ENCODE data around the gene SLC12A4.
"Not testable (repeated sequence)": the region's sequence is repeated elsewhere in the genome, so short reads cannot be mapped to it uniquely, and the experiment has no call there.

The SLC12A4 gene

DNA sequence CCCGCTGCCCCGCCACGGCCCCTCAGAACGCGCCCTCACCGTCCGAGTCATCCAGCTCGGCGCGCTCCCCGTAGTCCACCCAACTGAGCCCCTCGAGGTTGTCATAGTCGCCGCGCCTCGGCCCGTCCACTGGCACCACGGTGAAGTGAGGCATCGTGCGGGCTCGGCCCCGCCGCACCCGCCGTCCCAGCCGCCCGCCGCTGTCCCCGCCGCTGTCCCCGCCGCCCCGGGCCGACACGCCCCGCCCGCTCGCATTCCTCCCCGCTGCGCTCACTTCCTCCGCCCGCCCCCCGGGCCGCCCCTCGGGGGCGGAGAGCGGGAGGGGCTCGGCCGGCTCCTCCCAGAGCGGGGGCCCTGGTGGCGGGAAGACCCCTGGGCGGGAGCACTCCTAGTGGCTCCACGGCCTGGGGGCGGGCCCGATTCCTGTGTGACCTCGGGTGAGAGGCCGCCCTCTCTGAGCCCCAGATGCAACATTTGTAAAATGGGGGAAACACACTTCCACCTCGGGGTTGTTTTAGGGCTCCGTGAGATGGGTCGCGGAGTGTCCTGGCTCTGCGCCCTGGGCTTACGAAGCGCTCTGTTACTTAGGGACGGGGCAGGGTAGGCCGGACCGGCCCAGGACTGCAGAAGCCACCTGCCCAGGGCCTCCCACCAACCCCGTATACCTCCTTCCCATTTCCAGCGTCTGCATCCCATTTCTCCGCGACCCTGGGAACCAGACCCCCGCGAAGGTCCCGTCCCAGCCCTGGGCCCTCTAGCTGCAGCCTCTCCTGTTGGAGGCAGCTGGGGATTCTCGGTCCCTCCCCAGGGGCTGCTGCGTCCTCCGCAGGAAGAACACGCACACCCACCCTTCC is at the start of gene SLC12A4:
TSS of gene SLC12A4 (minus strand) at position 238 of the 854 bp plus-strand sequence. CDS start at position 154, 84 bp downstream.
- no peak for DNase-seq

DNA sequence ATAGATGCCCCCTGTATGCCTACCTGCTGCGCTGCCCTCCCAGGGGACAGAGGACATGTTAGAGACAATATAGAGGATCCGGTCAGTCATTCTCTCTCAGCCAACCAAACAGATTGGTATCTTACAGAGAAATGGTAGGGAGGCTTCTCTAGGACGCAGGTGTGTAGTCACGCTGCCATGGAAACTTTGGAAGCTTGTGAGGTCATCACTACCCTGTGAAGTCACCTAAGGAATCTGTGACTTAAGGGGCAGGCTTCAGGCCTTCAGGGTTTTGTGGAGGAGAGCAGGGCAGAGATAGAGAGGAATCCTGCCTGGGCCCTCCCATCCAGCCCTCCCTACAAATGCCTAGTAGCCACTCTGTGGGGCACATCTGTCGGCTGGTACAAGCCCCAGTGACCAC is 47.2 kb upstream of the SLC12A4 start, which contains the start of gene DPEP2NB:
TSS of gene DPEP2NB (minus strand) at position 231 of the 400 bp plus-strand sequence. CDS start at position 90, 141 bp downstream.
- no peak for DNase-seq

DNA sequence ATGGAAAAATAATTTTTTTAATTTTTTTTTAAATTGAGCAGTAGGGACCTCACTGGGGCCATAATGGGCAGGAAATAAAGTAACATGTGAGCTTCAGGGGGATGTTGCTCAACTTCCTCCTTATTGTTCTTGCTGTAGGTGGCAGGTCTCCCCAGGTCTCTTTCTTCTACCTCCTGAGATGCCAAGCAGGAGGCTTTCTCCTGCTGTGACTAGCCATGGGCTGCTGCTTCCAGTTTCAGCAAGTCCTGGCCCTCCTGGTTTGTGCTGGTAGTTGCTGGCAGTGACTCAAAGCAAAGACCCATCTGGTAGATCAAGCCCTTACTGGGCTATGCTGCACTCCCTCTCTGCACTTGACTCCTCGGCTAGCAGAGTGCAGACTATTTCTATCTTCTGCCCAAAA is 45.0 kb upstream of the SLC12A4 start:
- DNase-seq: no peak

DNA sequence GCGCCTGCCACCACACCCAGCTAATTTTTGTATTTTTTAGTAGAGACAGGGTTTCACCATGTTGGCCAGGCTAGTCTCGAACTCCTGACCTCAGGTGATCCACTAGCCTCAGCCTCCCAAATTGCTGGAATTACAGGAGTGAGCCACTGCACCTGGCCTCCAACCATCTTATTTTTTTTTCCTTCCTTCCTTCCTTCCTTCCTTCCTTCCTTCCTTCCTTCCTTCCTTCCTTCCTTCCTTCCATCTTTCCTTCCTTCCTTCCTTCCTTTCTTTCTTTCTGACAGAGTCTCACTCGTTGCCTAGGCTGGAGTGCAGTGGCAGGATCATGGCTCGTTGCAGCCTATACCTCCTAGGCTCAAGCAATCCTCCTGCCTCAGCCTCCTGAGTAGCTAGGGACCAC is 41.4 kb upstream of the SLC12A4 start:
- DNase-seq: not testable (repeated sequence)

DNA sequence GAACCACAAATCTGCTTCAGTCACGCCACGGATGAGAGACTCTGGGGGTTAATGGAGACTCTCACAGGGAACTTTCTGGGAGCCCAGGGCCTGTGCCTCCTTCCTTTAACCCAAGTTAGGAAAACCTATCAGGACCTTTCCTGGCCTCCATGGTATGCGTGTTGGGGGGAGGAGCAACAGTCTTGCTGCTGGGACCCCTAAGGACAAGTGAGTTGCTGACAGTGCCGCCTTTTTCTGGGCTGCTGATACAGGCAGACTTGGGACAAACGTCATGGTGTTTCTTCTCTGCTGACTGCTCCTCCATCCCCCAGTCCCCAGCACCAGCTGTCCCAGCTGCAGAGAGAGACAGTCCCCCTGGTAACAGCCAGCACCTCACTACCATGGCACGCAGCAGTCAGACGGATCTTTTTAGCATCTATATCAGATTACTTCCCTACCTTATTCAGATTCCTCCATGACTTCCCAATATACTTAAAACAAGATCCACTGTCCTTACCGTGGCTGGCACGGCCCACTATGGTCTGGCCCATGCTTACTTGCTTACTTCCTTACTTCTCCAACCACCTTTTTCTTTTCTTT is 40.8 kb upstream of the SLC12A4 start:
- no peak for DNase-seq

DNA sequence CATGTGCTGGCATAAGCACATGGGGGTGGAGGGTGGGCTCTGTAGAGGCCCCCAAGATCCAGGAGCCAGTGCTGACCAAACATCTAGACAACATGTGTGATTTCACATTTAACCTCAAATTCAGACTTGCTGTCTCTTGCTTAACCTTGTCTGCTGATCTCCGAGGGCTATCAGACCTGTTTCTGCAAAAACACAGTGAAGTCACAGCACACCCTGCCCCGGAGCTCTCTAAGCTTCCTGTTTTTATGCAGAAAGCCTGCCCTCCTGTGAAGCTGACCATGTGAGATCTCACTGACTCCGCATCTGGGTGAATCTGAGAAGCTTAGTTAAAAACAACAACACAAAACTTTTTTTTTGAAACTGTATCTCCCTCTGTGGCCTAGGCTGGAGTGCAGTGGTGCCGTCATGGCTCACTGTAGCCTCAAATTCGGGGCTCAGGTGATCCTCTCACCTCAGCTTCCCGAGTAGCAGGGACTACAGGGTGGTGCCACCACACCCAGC is 37.4 kb upstream of the SLC12A4 start:
- DNase-seq: no peak

DNA sequence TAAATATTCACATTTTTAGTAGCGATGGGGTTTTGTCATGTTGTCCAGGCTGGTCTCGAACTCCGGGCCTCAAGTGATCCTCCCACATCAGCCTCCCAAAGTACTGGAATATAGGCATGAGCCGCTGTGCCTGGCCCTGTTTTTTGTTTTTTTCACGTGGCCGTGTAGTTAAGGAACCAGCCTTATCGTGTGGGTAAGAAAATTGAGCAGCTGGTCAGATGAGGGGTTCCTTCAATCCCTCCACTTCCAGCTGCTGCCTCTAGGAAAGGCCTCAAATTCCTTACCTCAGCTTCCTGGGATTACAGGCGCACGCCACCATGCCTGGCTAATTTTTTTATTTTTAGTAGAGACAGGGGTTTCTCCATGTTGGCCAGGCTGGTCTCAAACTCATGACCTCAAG is 36.8 kb upstream of the SLC12A4 start:
- no peak for DNase-seq

DNA sequence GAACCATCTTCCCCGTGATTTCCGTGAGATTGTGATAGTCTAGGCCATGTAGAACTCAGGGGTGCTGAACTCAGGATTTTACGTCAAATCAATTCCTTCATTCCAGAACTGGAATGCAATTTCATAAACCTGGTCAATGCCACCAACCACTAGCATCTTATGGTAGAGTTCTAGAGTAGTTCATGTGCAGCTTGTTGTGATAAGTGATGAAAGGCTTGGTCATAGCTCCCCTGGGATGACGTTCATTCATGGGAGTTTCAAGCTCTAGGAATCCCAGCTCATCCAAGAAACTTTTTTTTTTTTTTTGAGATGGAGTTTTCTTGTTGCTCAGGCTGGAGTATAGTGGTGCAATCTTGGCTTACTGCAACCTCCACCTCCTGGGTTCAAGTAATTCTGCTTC is 34.6 kb upstream of the SLC12A4 start:
- DNase-seq: no peak

DNA sequence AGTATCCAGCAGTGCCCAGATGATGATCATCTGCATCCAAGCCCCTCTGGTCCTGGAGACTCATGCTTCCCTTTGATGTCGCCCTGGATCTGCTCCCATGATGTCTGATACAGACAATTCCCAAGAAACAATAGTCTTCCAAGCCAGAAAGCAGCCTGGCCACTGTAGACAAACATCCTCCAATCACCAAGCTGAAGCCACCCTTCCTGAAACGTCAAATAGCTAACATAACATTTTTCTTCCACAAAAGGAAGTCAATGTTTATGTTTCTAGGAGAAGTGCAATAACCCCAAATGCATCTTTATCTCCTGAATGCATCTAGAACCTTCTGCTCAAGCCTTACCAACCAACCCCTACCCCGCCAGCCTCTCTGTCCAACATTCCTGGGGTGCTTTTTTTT is 32.0 kb upstream of the SLC12A4 start:
- DNase-seq: no peak

DNA sequence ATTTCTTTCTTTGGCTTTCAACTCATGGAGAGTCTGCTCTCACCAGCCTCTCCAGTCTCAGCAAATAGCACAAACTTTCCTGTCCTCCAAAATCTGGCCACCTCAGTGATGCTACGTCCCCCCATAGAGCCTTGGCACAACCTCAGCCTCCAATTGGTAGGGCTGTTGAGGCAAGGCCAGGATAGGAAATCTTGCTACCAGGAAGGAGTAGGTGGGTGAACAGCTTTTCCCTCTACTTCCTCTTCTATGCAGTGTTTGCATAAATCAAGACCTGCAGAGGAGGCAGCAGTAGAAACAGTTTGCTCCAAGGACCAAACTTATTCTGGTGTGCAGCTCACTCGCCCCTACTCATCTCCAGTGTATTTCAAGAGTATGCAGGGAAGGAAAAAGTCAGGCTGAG is 31.5 kb upstream of the SLC12A4 start:
- DNase-seq: no peak

DNA sequence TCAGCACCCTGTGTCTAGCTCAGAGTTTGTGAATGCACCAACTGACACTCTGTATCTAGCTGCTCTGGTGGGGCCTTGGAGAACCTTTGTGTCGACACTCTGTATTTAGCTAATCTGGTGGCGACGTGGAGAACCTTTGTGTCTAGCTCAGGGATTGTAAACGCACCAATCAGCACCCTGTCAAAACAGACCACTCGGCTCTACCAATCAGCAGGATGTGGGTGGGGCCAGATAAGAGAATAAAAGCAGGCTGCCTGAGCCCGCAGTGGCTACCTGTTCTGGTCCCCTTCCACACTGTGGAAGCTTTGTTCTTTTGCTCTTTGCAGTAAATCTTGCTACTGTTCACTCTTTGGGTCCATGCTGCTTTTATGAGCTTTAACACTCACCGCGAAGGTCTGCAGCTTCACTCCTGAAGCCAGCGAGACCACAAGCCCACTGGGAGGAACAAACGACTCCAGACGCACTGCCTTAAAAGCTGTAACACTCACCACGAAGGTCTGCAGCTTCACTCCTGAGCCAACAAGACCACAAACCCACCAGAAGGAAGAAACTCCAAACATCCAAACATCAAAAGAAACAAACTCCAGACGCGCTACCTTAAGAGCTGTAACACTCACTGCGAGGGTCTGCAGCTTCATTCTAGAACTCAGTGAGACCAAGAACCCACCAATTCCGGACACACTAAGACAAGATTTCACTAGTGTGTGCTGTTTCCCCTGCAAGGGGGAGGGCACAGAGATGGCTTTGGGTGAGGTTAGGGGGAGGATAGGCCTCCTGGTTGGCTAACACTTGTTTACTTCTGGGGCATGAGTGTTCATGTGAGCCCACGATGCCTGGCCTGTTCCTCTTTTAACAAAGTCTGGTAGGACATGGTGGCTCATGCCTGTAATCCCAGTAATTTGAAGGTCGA is 30.6 kb upstream of the SLC12A4 start, which contains the start of gene DPEP2:
TSS of gene DPEP2 (minus strand) at position 706 of the 910 bp plus-strand sequence. CDS start 6,272 bp downstream, outside the sequence.
- peak; percentile 53 for DNase-seq

DNA sequence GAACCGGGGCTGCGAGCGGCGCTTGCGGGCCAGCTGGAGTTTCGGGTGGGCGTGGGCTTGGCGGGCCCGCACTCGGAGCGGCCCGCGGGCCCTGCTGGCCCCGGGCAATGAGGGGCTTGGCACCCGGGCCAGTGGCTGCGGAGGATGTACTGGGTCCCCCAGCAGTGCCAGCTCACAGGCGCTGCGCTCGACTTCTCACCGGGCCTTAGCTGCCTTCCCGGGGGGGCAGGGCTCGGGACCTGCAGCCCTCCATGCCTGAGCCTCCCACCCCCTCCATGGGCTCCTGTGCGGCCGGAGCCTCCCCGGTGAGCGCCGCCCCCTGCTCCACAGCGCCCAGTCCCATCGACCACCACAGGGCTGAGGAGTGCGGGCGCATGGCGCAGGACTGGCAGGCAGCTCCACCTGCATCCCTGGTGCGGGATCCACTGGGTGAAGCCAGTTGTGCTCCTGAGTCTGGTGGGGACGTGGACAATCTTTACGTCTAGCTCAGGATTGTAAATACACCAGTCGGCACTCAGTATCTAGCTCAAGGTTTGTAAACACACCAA is 29.9 kb upstream of the SLC12A4 start:
- not testable (repeated sequence) for DNase-seq

DNA sequence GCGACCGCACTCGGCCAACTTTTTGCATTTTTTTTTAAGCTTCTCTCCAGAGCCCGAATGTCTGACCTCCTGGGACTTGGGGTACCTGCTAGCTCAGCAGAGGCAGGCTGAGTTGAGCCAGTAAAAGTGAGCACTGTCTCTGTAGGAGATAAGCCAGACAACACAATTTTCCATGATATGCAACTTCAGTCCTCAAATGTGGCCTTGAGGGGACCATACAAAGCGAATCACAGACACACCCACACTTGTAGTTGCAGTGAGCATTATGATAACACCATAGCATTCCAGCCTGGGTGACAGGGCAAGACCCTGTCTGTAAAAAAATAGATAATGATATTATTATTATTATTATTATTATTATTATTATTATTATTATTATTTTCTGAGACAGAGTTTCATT is 28.2 kb upstream of the SLC12A4 start:
- DNase-seq: no peak

DNA sequence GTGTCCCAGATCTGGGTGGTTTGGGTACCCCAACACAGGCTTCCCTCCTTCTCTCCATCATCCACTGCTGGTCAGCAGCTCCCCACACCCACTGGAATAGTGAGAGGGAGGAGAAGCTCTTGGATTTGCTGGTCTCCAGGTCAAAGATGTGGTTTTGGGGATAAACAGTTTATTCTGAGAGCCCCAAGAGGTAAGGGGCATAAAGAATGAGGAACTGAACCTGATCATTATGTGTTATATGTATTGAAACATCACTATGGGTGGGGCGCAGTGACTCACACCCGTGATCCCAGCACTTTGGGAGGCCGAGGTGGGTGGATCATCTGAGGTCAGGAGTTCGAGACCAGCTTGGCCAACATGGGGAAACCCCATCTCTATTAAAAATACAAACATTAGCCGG is 27.0 kb upstream of the SLC12A4 start:
- peak; percentile 43 for DNase-seq

DNA sequence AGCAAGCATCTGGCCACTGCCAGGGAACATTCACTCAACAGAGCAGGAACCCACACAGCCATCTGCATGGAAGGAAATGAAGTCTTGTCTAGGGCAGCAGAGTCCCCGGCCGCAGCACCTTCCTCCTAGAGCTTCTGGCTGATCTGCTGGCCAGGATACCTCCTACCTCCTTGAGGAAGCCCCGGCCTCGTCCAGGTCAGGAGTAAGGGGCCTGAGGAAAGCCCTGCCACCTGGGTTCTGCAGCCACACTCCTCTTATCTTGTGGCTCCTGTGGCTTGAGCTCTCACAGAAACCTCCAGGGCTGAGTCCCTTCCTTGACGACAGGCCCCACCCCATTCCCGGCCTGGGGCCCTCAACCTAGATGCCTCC is 25.6 kb upstream of the SLC12A4 start:
- not testable (repeated sequence) for DNase-seq

DNA sequence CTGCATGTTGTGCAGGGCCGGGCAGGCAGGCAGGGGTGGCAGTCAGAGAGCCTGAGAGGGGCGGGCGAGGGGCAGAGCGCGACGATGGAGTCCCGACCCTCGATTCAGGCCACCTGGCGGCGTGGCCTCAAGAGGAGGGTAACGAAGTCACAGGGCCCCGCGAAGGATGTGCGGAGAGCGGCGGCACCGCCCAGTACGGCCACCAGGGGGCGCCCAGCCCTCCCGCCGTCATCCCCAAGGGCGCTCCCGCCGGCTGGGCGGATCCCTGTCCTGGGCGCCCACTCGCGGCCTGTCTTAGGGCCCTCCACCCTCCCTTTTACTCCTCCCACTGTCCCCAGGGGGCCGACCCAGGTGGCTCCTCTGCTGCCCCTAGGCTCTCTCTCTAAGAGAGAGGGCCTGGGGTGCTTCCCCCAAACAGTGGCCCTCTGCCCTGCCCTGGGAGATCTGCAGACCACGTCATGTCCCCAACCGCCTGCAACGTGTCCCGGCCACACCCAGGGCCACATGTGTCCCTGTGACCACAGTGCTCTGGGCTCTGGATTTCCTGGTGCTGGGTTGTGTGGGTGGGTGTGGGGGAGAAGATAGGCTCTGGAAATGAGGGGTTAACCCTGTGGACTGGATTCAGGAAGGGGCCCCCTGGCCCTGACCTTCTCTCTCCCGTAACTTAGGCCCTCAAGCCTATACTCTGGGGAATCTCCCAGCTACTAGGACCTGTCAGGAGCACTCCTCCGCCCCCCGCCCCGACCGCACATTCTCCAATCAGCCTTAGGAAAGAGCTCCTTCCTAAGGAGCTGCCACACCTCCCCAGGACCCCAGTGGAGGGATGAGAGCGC is 25.0 kb upstream of the SLC12A4 start:
- no peak for DNase-seq

DNA sequence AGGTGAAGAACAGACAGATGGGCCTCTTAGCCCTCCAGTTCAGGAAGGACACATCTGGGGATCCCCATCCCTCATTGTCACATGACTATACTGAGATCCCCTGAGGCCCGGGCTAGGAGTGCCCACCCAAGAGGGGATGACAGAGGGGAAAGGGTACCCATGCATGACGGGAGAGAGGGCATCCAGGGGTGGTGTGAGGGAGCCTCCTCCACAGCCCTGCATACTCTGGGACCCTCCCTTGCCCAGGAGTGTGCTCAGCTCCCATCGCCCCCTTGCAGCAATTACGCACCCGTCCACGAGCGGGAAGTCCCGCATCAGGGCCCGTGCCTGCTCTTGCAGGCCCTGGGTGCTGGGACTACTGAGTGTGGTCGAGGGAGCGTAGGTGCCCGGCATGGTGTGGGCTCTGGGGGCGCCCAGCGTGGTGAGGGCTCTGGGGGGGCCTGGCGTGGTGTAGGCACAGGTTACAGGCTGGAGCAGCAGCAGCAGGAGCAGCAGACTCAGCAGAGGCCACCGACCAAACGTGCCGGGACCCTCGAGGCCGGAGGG is 24.3 kb upstream of the SLC12A4 start:
- DNase-seq: no peak

DNA sequence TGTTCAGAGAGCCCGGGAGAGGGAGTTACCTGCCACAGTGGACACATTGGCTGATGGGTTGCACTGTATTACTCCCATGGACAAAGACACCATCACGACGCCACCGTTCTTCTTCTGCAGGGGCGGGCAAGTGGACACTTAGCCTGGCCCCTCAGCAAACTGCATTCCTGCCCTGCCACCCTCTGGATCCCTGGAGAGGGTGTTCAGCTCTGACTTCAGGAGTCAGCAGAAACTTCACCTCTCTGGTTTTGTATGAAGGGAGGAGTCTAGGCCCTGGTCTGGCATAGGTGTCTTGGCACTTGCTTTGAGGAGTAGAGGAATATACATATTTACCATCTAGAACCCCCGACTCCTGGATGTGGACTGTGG is 21.6 kb upstream of the SLC12A4 start:
- no peak for DNase-seq

DNA sequence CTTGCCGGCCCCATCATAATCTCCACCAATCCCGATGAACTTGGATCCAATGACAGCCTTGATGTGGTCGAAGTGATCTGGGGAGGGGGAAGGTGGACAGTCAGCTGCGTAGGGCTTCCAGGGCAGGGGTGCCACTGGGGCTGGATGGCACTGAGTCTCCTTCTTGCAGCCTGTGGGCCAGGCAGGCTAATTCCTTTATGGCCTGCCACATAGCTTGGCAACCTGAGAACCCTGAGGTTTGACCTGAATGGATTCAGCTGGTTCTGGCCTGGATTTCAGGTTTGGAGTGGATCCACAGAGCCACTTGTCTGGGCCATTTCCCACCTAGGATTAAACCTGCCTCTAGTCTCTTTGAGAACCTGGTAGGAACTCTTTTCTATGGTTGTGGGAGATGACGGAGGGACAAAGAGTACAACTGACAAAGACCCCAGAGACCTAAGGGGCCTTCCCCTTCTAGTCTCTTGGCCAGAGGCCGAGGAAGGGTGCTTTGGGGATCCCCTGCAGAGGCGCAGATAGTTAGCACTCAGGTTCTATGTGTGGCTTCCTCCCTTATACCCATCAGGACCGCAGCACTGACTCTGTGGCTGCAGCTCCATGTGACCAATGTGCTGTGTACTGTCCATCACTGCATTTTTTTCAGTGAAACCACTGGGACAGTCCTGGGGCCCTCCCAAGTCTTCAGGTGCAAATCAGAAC is 21.0 kb upstream of the SLC12A4 start:
- no peak for DNase-seq

DNA sequence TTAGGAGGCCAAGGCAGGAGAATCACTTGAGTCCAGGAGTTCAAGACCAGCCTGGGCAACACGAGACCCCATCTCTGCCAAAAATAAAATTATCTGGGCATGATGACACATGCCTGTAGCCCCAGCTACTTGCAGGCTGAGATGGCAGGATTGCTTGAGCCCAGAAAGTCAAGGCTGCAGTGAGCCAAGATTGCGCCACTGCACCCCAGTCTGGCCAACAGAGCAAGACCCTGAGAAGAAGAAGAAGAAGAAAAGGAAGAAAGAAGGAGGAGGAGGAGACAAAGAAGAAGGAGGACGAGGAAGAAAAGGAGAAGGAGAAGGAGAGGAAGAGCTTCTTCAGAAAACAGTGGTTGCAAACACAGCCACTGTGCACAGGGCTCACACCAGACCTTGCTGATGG is 20.2 kb upstream of the SLC12A4 start:
- no peak for DNase-seq

All from SIG-M5 (cell line).